Activated CD4-positive, alpha-beta T cell treated with anti-CD3 and anti-CD28 coated beads for 48 hours (primary cell): ENCODE measurements around the gene HIVEP1.

Experiments used
- DNase-seq: peaks from one replicate; pipeline ENCODE4 v3.0.0-alpha.2; 2020

Gene HIVEP1

GRCh38 chr6:12012038-12012557, at the start of gene HIVEP1:
Gene HIVEP1, plus strand, starts transcription at chr6:12012312. Its CDS starts 3,317 bp downstream, at chr6:12015629.
- no peak for DNase-seq

GRCh38 chr6:11963756-11964500, 48.2 kb upstream of the HIVEP1 start:
- DNase-seq, result no peak

GRCh38 chr6:11964729-11965335, 47.3 kb upstream of the HIVEP1 start:
- no peak for DNase-seq

GRCh38 chr6:11965499-11965898, 46.6 kb upstream of the HIVEP1 start:
- DNase-seq, result no peak

GRCh38 chr6:11968241-11968806, 43.8 kb upstream of the HIVEP1 start:
- no peak for DNase-seq

GRCh38 chr6:11969092-11969491, 43.0 kb upstream of the HIVEP1 start:
- no peak for DNase-seq

- no peak for DNase-seq
These were observed 42.0 kb upstream of the HIVEP1 start for GRCh38 chr6:11970114-11970513.

GRCh38 chr6:11971154-11971553, 41.0 kb upstream of the HIVEP1 start:
- DNase-seq, result no peak

- no peak for DNase-seq
These were observed 39.8 kb upstream of the HIVEP1 start for GRCh38 chr6:11972270-11972669.

GRCh38 chr6:11972806-11973205, 39.3 kb upstream of the HIVEP1 start:
- DNase-seq, result no peak

- DNase-seq, result no peak
These were observed 38.9 kb upstream of the HIVEP1 start for GRCh38 chr6:11973238-11973637.

- DNase-seq, result no peak
These were observed 38.0 kb upstream of the HIVEP1 start for GRCh38 chr6:11974089-11974488.

GRCh38 chr6:11975353-11975977, 36.6 kb upstream of the HIVEP1 start:
- peak; percentile 36 for DNase-seq

GRCh38 chr6:11976489-11976888, 35.6 kb upstream of the HIVEP1 start:
- DNase-seq, result no peak

GRCh38 chr6:11977193-11977592, 34.9 kb upstream of the HIVEP1 start:
- DNase-seq, result no peak

- DNase-seq, result no peak
These were observed 34.4 kb upstream of the HIVEP1 start for GRCh38 chr6:11977738-11978137.

GRCh38 chr6:11978169-11978987, 33.7 kb upstream of the HIVEP1 start:
- no peak for DNase-seq

GRCh38 chr6:11979866-11980265, 32.2 kb upstream of the HIVEP1 start:
- no peak for DNase-seq

GRCh38 chr6:11983306-11983705, 28.8 kb upstream of the HIVEP1 start:
- DNase-seq, result no peak

GRCh38 chr6:11987386-11987785, 24.7 kb upstream of the HIVEP1 start:
- no peak for DNase-seq

GRCh38 chr6:11989386-11989785, 22.7 kb upstream of the HIVEP1 start:
- no peak for DNase-seq

GRCh38 chr6:11992086-11992485, 20.0 kb upstream of the HIVEP1 start:
- DNase-seq, result no peak
